Peyer's patch (tissue), 4 donors: Measurements from ENCODE around the gene XG. TPM values are rescaled to one million over a fixed set of nuclear protein-coding genes. Genes with fewer than 3 reads are reported as not detected.

Source experiments
- DNase-seq, 3 donors: peaks; one replicate each; pipeline ENCODE4 v3.0.0-alpha.2; 2017 to 2019
- H3K27ac ChIP-seq, 4 donors: fragments of 200-600 bp; sonication (generic); one replicate each; pipeline ENCODE4 v1.5.1; 2016 to 2019
- H3K27me3 ChIP-seq, 2 donors: fragments of 200-600 bp; sonication (generic); one replicate each; pipeline ENCODE4 v1.5.1; 2019
- H3K36me3 ChIP-seq, 3 donors: fragments of 200-600 bp; sonication (generic); one replicate each; pipeline ENCODE4 v1.5.1; 2016 to 2019
- H3K4me1 ChIP-seq, 4 donors: fragments of 200-600 bp; sonication (generic); one replicate each; pipeline ENCODE4 v1.5.1; 2016 to 2019
- H3K4me3 ChIP-seq, 4 donors: fragments of 200-600 bp; sonication (generic); 1 replicate in 3 of 4; 2 replicates in 1 of 4; pipeline ENCODE4 v1.5.1; 2016 to 2019; ENCODE audit warnings: mild to moderate bottlenecking in 1 of 4
- H3K9me3 ChIP-seq, 4 donors: fragments of 200-600 bp; sonication (generic); one replicate each; pipeline ENCODE4 v1.5.1; 2016 to 2019; ENCODE audit warnings: mild to moderate bottlenecking in 1 of 4
- POLR2A ChIP-seq, 2 donors: fragments of 450-650 bp; IDR thresholded peaks; one replicate each; pipeline ENCODE4 v1.5.1; 2017; ENCODE audit warnings: antibody characterized with exemption in 2 of 2, mild to moderate bottlenecking in 2 of 2, moderate library complexity in 2 of 2
- total RNA-seq, 4 donors: library from RNA; depleted of rRNA; stranded (reverse); fragments of >200 nt; gene quantifications; one replicate each; pipeline ENCODE4 v1.1.0, GENCODE V29; 2016
- TF ChIP-seq, protein P1 (sequence below), 6 experiments: fragments of 450-650 bp in 4 of 6; fragments of 200-600 bp in 2 of 6; sonication (generic) in 1 of 6; IDR thresholded peaks; one replicate each; pipeline ENCODE4 v1.5.1; 2017 to 2019; ENCODE audit warnings: antibody characterized with exemption in 6 of 6, mild to moderate bottlenecking in 3 of 6, moderate library complexity in 1 of 6

Gene XG
- total RNA-seq, 4 donors from 2014 or later, result 0.40 TPM; not detected in 3

DNA sequence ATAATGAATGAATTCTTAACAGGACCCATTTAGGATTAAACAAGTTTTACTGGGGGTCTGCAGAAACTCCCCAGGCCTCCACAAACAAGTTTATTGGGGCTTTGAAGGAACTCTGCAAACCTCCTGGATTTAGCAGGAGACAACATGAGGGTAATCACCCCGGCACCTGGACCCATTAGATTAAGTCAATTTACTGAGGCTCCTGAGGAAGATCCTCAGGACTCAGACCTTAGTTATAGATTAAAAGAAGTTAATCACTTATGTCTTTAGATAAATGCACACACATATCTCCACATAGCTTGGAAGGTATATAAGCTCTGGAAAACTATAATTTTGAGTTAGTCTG is 29.4 kb downstream of the XG start:
- H3K4me1 ChIP-seq, result no peaks in the 10 kb centered on the region
- no peaks in the 10 kb centered on the region for H3K36me3 ChIP-seq
- no peak overlapping the region for H3K27ac ChIP-seq
- no peak overlapping the region for H3K4me3 ChIP-seq
- H3K27me3 ChIP-seq, result no peaks in the 10 kb centered on the region
- TF ChIP-seq POLR2A (IDR thresholded peaks at IDR 0.05), result no peak
- TF ChIP-seq, protein P1, sequence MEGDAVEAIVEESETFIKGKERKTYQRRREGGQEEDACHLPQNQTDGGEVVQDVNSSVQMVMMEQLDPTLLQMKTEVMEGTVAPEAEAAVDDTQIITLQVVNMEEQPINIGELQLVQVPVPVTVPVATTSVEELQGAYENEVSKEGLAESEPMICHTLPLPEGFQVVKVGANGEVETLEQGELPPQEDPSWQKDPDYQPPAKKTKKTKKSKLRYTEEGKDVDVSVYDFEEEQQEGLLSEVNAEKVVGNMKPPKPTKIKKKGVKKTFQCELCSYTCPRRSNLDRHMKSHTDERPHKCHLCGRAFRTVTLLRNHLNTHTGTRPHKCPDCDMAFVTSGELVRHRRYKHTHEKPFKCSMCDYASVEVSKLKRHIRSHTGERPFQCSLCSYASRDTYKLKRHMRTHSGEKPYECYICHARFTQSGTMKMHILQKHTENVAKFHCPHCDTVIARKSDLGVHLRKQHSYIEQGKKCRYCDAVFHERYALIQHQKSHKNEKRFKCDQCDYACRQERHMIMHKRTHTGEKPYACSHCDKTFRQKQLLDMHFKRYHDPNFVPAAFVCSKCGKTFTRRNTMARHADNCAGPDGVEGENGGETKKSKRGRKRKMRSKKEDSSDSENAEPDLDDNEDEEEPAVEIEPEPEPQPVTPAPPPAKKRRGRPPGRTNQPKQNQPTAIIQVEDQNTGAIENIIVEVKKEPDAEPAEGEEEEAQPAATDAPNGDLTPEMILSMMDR (IDR thresholded peaks at IDR 0.05), result no peak
- DNase-seq, result no peak
- no peaks in the 10 kb centered on the region for H3K9me3 ChIP-seq

GRCh38 chrX:2781698-2782097 is 29.9 kb downstream of the XG start:
- H3K36me3 ChIP-seq, result no peaks in the 10 kb centered on the region
- H3K9me3 ChIP-seq, result no peaks in the 10 kb centered on the region
- H3K4me3 ChIP-seq, result no peak overlapping the region
- no peak for DNase-seq
- no peaks in the 10 kb centered on the region for H3K4me1 ChIP-seq
- no peak overlapping the region for H3K27ac ChIP-seq
- TF ChIP-seq, protein P1 (IDR thresholded peaks at IDR 0.05), result no peak
- TF ChIP-seq POLR2A (IDR thresholded peaks at IDR 0.05), result no peak
- H3K27me3 ChIP-seq, result no peaks in the 10 kb centered on the region

DNA sequence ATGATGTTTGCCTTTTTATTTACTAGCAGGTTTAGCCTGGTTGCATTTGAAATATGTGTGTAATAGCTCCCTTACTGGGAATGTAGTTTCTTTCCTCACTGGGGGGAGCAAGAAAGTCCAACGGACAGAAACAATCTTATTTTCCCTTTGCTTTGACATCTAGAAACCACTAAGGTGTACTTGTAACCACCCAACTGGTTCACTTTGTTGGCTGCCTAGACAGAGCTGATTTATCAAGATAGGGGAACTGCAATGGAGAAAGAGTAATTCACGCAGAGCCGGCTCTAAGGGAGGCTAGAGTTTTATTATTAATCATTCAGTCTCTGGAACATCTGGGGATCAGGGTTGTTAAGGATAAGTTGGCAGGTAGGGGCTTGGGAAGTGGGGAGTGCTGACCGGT is 30.3 kb downstream of the XG start:
- TF ChIP-seq POLR2A (IDR thresholded peaks at IDR 0.05), result no peak
- TF ChIP-seq, protein P1 (IDR thresholded peaks at IDR 0.05), result no peak
- no peak overlapping the region for H3K4me3 ChIP-seq
- H3K9me3 ChIP-seq, result no peaks in the 10 kb centered on the region
- no peaks in the 10 kb centered on the region for H3K4me1 ChIP-seq
- no peak for DNase-seq
- no peaks in the 10 kb centered on the region for H3K36me3 ChIP-seq
- no peak overlapping the region for H3K27ac ChIP-seq
- H3K27me3 ChIP-seq, result no peaks in the 10 kb centered on the region

GRCh38 chrX:2782778-2783177 is 30.9 kb downstream of the XG start:
- Histone ChIP-seq H3K27ac (no peak overlapping the region), H3K9me3 (no peaks in the 10 kb centered on the region), H3K4me1 (no peaks in the 10 kb centered on the region), H3K36me3 (no peaks in the 10 kb centered on the region), H3K4me3 (no peak overlapping the region), H3K27me3 (no peaks in the 10 kb centered on the region)
- DNase-seq, result no peak
- TF ChIP-seq POLR2A (IDR thresholded peaks at IDR 0.05), result no peak
- TF ChIP-seq, protein P1 (IDR thresholded peaks at IDR 0.05), result no peak

GRCh38 chrX:2784026-2784425 is 32.2 kb downstream of the XG start:
- TF ChIP-seq POLR2A (IDR thresholded peaks at IDR 0.05), result no peak
- TF ChIP-seq, protein P1 (IDR thresholded peaks at IDR 0.05), result no peak
- no peak overlapping the region for H3K27ac ChIP-seq
- H3K36me3 ChIP-seq, result no peaks in the 10 kb centered on the region
- DNase-seq, result no peak
- H3K9me3 ChIP-seq, result no peaks in the 10 kb centered on the region
- H3K4me1 ChIP-seq, result no peaks in the 10 kb centered on the region
- no peak overlapping the region for H3K4me3 ChIP-seq
- no peaks in the 10 kb centered on the region for H3K27me3 ChIP-seq

DNA sequence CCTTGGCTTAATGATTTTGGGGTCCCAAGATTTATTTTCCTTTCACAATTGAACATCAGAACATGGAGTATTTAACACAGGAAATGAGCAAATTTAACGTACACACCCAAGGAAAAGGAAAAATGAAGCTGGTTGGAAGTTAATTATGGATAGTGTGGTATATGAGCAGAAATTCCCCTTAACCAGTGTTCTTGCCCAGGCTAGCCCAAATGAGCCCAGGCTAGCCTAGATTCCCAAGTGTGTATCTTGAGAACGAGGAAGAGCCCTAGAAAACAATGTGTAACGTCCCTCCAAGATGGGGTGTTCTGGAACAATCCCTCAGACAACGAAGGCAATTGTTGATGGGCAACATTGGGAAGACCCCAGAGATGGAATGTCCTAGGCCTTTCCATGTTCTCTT is 33.7 kb downstream of the XG start:
- H3K4me3 ChIP-seq, result no peak overlapping the region
- no peaks in the 10 kb centered on the region for H3K27me3 ChIP-seq
- H3K4me1 ChIP-seq, result no peaks in the 10 kb centered on the region
- H3K9me3 ChIP-seq, result no peaks in the 10 kb centered on the region
- no peak overlapping the region for H3K27ac ChIP-seq
- DNase-seq, result no peak
- TF ChIP-seq, protein P1 (IDR thresholded peaks at IDR 0.05), result no peak
- TF ChIP-seq POLR2A (IDR thresholded peaks at IDR 0.05), result no peak
- no peaks in the 10 kb centered on the region for H3K36me3 ChIP-seq
